H9 (cell line): ENCODE results near the gene BCL2L14. TPM values are rescaled to one million over a fixed set of nuclear protein-coding genes. Genes with fewer than 3 reads are reported as not detected.

Experiments used
- DNase-seq: peaks from one replicate; pipeline ENCODE4 v3.0.0-alpha.2; 2017
- H2AFZ ChIP-seq: one replicate; pipeline ENCODE4 v1.6.1; 2013; ENCODE audit warnings: mild to moderate bottlenecking, low read length, control low read depth, moderate library complexity
- H2AK5ac ChIP-seq: 2 replicates; pipeline ENCODE4 v1.6.1; 2013; ENCODE audit warnings: low read length, control low read depth, mixed read lengths; ENCODE audit not compliant: insufficient read length
- H2BK120ac ChIP-seq: one replicate; pipeline ENCODE4 v1.6.1; 2013; ENCODE audit warnings: low read depth, mild to moderate bottlenecking, low read length, control low read depth, inconsistent platforms; ENCODE audit not compliant: poor library complexity, severe bottlenecking
- H2BK12ac ChIP-seq: 2 replicates; pipeline ENCODE4 v1.6.1; 2013; ENCODE audit warnings: low read length, control low read depth, mixed read lengths, low read depth; ENCODE audit not compliant: insufficient read length
- H2BK15ac ChIP-seq: 2 replicates; pipeline ENCODE4 v1.6.1; 2013; ENCODE audit warnings: low read depth, low read length, control low read depth
- H2BK20ac ChIP-seq: one replicate; pipeline ENCODE4 v1.6.1; 2013; ENCODE audit warnings: low read depth, mild to moderate bottlenecking, low read length, control low read depth, inconsistent platforms; ENCODE audit not compliant: poor library complexity, severe bottlenecking
- H2BK5ac ChIP-seq: 2 replicates; pipeline ENCODE4 v1.6.1; 2013; ENCODE audit warnings: low read length, control low read depth, mixed read lengths; ENCODE audit not compliant: insufficient read length
- H3K14ac ChIP-seq: 2 replicates; pipeline ENCODE4 v1.6.1; 2013; ENCODE audit warnings: low read length, control low read depth; ENCODE audit not compliant: insufficient read depth
- H3K18ac ChIP-seq: 2 replicates; pipeline ENCODE4 v1.6.1; 2013; ENCODE audit warnings: low read depth, mild to moderate bottlenecking, mixed read lengths, low read length, control low read depth; ENCODE audit not compliant: insufficient read length
- H3K23ac ChIP-seq: 2 replicates; pipeline ENCODE4 v1.6.1; 2013; ENCODE audit warnings: low read length, control low read depth, mixed read lengths, low read depth; ENCODE audit not compliant: insufficient read length
- H3K23me2 ChIP-seq: 2 replicates; pipeline ENCODE4 v1.6.1; 2013; ENCODE audit warnings: low read depth, mild to moderate bottlenecking, mixed read lengths, low read length, control low read depth; ENCODE audit not compliant: insufficient read length, poor library complexity, severe bottlenecking
- H3K27ac ChIP-seq: 2 replicates; pipeline ENCODE4 v1.5.1; 2013; ENCODE audit warnings: low read length, control low read depth, mixed read lengths, low read depth; ENCODE audit not compliant: insufficient read length
- H3K27me3 ChIP-seq: 2 replicates; pipeline ENCODE4 v1.6.1; 2013; ENCODE audit warnings: low read length, control low read depth, inconsistent platforms; ENCODE audit not compliant: insufficient read depth
- H3K4ac ChIP-seq: 2 replicates; pipeline ENCODE4 v1.6.1; 2013; ENCODE audit warnings: low read depth, mild to moderate bottlenecking, control low read depth, inconsistent platforms, low read length, moderate library complexity
- H3K4me1 ChIP-seq: 2 replicates; pipeline ENCODE4 v1.6.1; 2013; ENCODE audit warnings: low read length, control low read depth, inconsistent platforms; ENCODE audit not compliant: insufficient read depth
- H3K4me2 ChIP-seq: 2 replicates; pipeline ENCODE4 v1.6.1; 2013; ENCODE audit warnings: low read length, control low read depth, mixed read lengths; ENCODE audit not compliant: insufficient read length, insufficient read depth
- H3K56ac ChIP-seq: 2 replicates; pipeline ENCODE4 v1.6.1; 2013; ENCODE audit warnings: low read depth, mild to moderate bottlenecking, mixed read lengths, low read length, control low read depth; ENCODE audit not compliant: insufficient read length
- H3K79me1 ChIP-seq: 2 replicates; pipeline ENCODE4 v1.6.1; 2013; ENCODE audit warnings: low read depth, mild to moderate bottlenecking, moderate library complexity, low read length, control low read depth, inconsistent platforms; ENCODE audit not compliant: insufficient read depth, poor library complexity, severe bottlenecking
- H3K79me2 ChIP-seq: 2 replicates; pipeline ENCODE4 v1.6.1; 2013; ENCODE audit warnings: low read length, control low read depth, inconsistent platforms; ENCODE audit not compliant: insufficient read depth
- H3K9ac ChIP-seq: 2 replicates; pipeline ENCODE4 v1.6.1; 2013; ENCODE audit warnings: low read length, control low read depth, mixed read lengths; ENCODE audit not compliant: insufficient read length; ENCODE audit errors: extremely low read depth
- H3K9me3 ChIP-seq: one replicate; pipeline ENCODE4 v1.6.1; 2013; ENCODE audit warnings: low read depth, low read length, inconsistent platforms; ENCODE audit not compliant: control insufficient read depth
- H3T11ph ChIP-seq: one replicate; pipeline ENCODE4 v1.6.1; 2013; ENCODE audit warnings: mild to moderate bottlenecking, low read length, control low read depth, inconsistent platforms
- H4K20me1 ChIP-seq: one replicate; pipeline ENCODE4 v1.6.1; 2013; ENCODE audit not compliant: control insufficient read depth, insufficient read length, insufficient read depth
- H4K5ac ChIP-seq: 2 replicates; pipeline ENCODE4 v1.6.1; 2013; ENCODE audit warnings: low read depth, mild to moderate bottlenecking, mixed read lengths, low read length, control low read depth; ENCODE audit not compliant: insufficient read length
- H4K8ac ChIP-seq: replicated peaks from 2 replicates; pipeline ENCODE4 v1.6.1; 2013; ENCODE audit warnings: low read length, control low read depth, mixed read lengths, low read depth; ENCODE audit not compliant: insufficient read length
- H4K91ac ChIP-seq: 2 replicates; pipeline ENCODE4 v1.6.1; 2013; ENCODE audit warnings: low read depth, mild to moderate bottlenecking, moderate library complexity, mixed read lengths, low read length, control low read depth; ENCODE audit not compliant: insufficient read length
- H3K27ac Mint-ChIP-seq, 3 experiments: 2 replicates in 2 of 3; 3 replicates in 1 of 3; pipeline ENCODE4 v1.8.0; 2020 to 2021; ENCODE audit warnings: mixed read lengths in 3 of 3, mild to moderate bottlenecking in 1 of 3, moderate library complexity in 1 of 3
- H3K27me3 Mint-ChIP-seq: 2 replicates; pipeline ENCODE4 v1.8.0; 2021; ENCODE audit warnings: low read depth, mild to moderate bottlenecking, moderate library complexity, mixed read lengths
- H3K36me3 Mint-ChIP-seq, 3 experiments: 2 replicates in 2 of 3; 3 replicates in 1 of 3; pipeline ENCODE4 v1.8.0; 2020 to 2021; ENCODE audit warnings: low read depth in 3 of 3, mixed read lengths in 3 of 3; ENCODE audit not compliant: insufficient read depth in 1 of 3
- H3K4me1 Mint-ChIP-seq, 2 experiments: 2 replicates each; pipeline ENCODE4 v1.8.0; 2020; ENCODE audit warnings: mixed read lengths in 2 of 2
- H3K4me3 Mint-ChIP-seq, 2 experiments: 2 replicates in 1 of 2; 3 replicates in 1 of 2; pipeline ENCODE4 v1.8.0; 2020 to 2021; ENCODE audit warnings: mild to moderate bottlenecking in 2 of 2, mixed read lengths in 2 of 2, moderate library complexity in 1 of 2
- H3K9me3 Mint-ChIP-seq, 2 experiments: 2 replicates in 1 of 2; 3 replicates in 1 of 2; pipeline ENCODE4 v1.8.0; 2020; ENCODE audit warnings: mild to moderate bottlenecking in 2 of 2, mixed read lengths in 2 of 2, moderate library complexity in 1 of 2
- WGBS: extraction: QIAGEN DNeasy Blood & Tissue Kit; methylation state at CpG from one replicate; pipeline ENCODE4 v1.1.7; 2013; ENCODE audit warnings: missing lambda C conversion rate, low lambda C conversion rate, mixed read lengths; ENCODE audit not compliant: insufficient read length; ENCODE audit errors: extremely low coverage; 5-methylcytosine and 5-hydroxymethylcytosine counted together
- total RNA-seq: library from RNA; stranded (reverse); gene quantifications from 2 replicates; pipeline ENCODE4 v1.2.1, GENCODE V29; 2021
- TF ChIP-seq, protein P1 (sequence below): fragments of 200-600 bp; sonication (generic); conservative IDR thresholded peaks from 3 replicates; pipeline ENCODE4 v1.8.0; 2021; ENCODE audit warnings: antibody characterized with exemption, mild to moderate bottlenecking

The BCL2L14 gene
- total RNA-seq, 1 experiment from 2014 or later: 0.28 TPM

DNA sequence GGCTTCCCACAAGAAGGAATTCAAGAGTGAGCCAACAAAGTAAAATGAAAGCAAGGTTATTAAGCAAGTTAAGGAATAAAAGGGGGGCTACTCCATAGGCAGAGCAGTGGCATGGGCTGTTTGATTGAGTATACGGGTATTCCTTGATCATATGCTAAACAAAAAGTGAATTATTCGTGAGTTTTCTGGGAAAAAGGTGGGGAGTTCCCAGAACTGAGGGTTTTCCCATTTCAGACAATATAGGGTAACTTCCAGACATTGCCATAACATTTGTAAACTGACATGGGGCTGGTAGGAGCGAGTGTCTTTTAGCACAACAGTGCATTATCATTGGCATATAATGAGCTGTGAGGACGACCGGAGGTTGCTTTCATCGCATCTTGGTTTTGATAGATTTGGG, 2.0 kb upstream of the BCL2L14 start:
- Histone ChIP-seq H3K23ac (no peak overlapping the region), H2BK15ac (no peak overlapping the region), H3K9ac (no peak overlapping the region), H3K14ac (no peak overlapping the region), H3K79me2 (no peaks in the 10 kb centered on the region), H4K91ac (no peak overlapping the region), H3K27ac (no peak overlapping the region), H4K8ac (no peak overlapping the region), H3K79me1 (no peaks in the 10 kb centered on the region), H3K4me1 (peaks cover 3% of the 10 kb centered on the region), H3K4ac (no peak overlapping the region), H2BK20ac (no peak overlapping the region), H3K4me2 (no peak overlapping the region), H3K23me2 (no peaks in the 10 kb centered on the region), H3T11ph (no peak overlapping the region), H3K9me3 (no peaks in the 10 kb centered on the region), H2BK120ac (no peak overlapping the region), H3K56ac (no peak overlapping the region), H2BK5ac (no peak overlapping the region), H4K5ac (no peak overlapping the region), H4K20me1 (no peaks in the 10 kb centered on the region), H3K27me3 (no peaks in the 10 kb centered on the region), H2AK5ac (no peak overlapping the region), H2BK12ac (no peak overlapping the region), H3K18ac (no peak overlapping the region), H2AFZ (no peak overlapping the region)
- H3K4me3 Mint-ChIP-seq: no peak overlapping the region
- H3K9me3 Mint-ChIP-seq: no peaks in the 10 kb centered on the region; a peak in 1 of 5 replicates
- no peaks in the 10 kb centered on the region for H3K36me3 Mint-ChIP-seq
- no peak overlapping the region; a peak in 1 of 7 replicates for H3K27ac Mint-ChIP-seq
- TF ChIP-seq, protein P1, sequence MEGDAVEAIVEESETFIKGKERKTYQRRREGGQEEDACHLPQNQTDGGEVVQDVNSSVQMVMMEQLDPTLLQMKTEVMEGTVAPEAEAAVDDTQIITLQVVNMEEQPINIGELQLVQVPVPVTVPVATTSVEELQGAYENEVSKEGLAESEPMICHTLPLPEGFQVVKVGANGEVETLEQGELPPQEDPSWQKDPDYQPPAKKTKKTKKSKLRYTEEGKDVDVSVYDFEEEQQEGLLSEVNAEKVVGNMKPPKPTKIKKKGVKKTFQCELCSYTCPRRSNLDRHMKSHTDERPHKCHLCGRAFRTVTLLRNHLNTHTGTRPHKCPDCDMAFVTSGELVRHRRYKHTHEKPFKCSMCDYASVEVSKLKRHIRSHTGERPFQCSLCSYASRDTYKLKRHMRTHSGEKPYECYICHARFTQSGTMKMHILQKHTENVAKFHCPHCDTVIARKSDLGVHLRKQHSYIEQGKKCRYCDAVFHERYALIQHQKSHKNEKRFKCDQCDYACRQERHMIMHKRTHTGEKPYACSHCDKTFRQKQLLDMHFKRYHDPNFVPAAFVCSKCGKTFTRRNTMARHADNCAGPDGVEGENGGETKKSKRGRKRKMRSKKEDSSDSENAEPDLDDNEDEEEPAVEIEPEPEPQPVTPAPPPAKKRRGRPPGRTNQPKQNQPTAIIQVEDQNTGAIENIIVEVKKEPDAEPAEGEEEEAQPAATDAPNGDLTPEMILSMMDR: no peak
- WGBS: no CpG with 5 or more reads among the region's 6 CpGs
- DNase-seq: no peak
- H3K27me3 Mint-ChIP-seq: peaks cover 3% of the 10 kb centered on the region
- peaks cover 38 to 39% of the 10 kb centered on the region in 2 experiments for H3K4me1 Mint-ChIP-seq
